GM13977 (cell line): ENCODE data around the gene MRPL58.
A peak's percentile ranks its signal among the peaks of the same experiment; 100 is the strongest.
"Not testable (repeated sequence)": the region's sequence is repeated elsewhere in the genome, so short reads cannot be mapped to it uniquely, and the experiment has no call there.

Experiments used
- DNase-seq: peaks from one replicate; pipeline ENCODE4 v3.0.0; 2012; ENCODE audit warnings: low spot score
- in situ Hi-C: fragments of 300-500 bp; cut with MboI; formaldehyde crosslinking; loops from one replicate; pipeline ENCODE4 v1.12.0; 2022; ENCODE audit warnings: low sequenced_read_pairs, low pct_unique_long_range_greater_than_20kb, mixed read lengths, inconsistent platforms; ENCODE audit not compliant: unreplicated experiment
- TF ChIP-seq, protein P1 (sequence below): IDR thresholded peaks from 2 replicates; pipeline ENCODE4 v1.5.1; 2012; ENCODE audit warnings: mild to moderate bottlenecking, control low read depth; ENCODE audit not compliant: insufficient read depth; ENCODE audit errors: extremely low read depth, missing control alignments

MRPL58 gene

DNA sequence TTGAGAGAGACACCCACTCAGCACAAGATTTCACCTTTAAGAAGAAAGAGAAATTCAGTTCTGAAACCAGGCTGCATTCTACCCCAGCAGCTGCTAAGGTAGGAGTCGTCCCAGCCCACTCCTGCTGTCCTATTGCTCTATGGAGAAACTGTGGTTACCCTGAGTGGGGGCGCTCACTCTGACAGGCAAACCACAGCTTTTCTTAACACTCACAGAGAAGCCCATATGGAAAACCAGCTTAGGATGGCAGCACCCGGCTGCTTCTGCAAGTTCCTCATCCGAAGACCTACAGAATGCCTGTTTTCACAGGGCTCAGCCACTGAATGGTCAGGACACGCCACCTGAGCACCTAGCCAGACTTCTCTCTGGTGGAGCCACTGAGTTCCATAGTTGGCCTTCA, 26.8 kb downstream of the MRPL58 start:
- no peak for DNase-seq
- in situ Hi-C loops: no loop called here
- TF ChIP-seq, protein P1, sequence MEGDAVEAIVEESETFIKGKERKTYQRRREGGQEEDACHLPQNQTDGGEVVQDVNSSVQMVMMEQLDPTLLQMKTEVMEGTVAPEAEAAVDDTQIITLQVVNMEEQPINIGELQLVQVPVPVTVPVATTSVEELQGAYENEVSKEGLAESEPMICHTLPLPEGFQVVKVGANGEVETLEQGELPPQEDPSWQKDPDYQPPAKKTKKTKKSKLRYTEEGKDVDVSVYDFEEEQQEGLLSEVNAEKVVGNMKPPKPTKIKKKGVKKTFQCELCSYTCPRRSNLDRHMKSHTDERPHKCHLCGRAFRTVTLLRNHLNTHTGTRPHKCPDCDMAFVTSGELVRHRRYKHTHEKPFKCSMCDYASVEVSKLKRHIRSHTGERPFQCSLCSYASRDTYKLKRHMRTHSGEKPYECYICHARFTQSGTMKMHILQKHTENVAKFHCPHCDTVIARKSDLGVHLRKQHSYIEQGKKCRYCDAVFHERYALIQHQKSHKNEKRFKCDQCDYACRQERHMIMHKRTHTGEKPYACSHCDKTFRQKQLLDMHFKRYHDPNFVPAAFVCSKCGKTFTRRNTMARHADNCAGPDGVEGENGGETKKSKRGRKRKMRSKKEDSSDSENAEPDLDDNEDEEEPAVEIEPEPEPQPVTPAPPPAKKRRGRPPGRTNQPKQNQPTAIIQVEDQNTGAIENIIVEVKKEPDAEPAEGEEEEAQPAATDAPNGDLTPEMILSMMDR: no peak

DNA sequence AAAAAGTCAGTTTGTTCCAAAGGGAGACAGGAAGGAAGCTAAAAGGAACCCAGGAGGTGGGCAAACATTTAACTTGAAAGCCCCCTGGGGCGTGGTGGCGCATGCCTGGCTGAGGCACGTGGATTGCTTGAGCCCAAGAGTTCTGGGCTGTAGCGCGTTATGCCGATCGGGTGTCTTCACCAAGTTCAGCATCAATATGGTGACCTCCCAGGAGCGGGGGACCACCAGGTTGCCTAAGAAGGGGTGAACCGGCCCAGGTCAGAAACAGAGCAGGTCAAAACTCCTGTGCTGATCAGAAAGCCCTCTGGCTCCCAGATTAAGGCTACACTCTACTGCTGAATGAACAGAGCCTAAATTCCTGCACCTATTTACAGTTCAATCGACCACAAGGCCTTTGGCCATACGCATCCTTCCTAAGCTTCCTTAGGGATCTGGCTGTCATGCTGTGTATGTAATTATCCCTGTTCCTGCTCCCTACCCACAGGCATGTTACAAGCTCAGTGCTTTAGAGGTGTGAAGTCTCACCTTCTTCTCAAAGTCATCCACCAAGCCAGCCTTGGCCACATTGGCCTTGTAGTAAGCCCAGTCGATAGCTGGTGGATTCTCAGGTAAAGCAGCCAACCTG, 29.3 kb downstream of the MRPL58 start:
- in situ Hi-C loops: no loop called here
- DNase-seq: no peak
- TF ChIP-seq, protein P1: no peak

DNA sequence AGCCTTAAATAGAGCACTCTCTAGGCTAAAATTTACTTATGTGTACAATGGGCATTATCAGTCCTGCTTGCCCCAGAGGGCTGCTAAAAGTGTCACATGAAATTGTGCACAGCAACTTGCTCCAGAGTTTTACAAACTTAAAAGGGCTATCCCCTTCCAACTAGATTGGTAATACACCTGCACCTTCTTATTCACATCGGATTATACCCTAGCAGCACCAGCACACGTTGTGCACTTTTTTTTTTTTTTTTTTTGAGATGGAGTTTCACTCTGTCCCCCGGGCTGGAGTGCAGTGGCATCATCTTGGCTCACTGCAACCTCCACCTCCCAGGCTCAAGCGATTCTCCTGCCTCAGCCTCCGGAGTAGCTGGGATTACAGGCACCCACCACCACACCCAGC, 31.3 kb downstream of the MRPL58 start:
- in situ Hi-C loops, DNase-seq: not testable (repeated sequence)

DNA sequence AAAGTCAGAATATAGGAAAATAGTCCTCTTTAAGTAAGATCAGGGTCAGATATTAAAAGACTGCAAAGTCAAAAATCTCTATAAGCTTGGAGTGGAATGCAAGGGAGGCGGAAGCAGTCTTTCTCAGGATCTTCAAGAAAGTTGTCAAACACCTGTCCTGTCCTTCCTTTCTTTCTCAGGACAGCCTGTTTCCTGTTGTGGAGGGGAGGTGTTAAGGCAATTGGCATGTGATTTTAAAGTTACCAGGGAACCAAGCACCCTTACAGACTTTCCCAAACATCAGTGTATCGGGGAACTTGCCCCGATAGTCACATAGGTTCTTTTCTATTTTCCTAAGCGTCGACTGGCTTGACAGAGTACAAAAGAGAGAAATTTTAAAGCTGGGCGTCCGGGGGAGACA, 32.2 kb downstream of the MRPL58 start:
- TF ChIP-seq, protein P1: no peak
- in situ Hi-C loops: no loop called here
- no peak for DNase-seq

DNA sequence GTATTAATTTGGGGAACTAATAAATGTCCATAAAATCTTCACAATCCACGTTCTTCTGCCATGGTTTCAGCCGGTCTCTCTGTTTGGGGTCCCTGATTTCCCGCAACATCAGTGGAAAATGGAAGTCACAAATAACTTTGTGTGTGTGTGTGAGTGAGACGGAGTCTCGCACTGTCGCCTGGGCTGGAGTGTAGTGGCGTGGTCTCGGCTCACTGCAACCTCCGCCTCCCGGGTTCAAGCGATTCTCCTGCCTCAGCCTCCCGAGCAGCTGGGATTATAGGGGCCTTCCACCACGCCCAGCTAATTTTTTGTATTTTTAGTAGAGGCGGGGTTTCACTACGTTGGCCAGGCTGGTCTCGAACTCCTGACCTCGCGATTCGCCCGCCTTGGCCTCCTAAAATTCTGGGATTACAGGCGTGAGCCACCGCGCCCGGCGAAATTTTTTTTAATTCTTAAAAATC, 33.5 kb downstream of the MRPL58 start:
- not testable (repeated sequence) for DNase-seq

DNA sequence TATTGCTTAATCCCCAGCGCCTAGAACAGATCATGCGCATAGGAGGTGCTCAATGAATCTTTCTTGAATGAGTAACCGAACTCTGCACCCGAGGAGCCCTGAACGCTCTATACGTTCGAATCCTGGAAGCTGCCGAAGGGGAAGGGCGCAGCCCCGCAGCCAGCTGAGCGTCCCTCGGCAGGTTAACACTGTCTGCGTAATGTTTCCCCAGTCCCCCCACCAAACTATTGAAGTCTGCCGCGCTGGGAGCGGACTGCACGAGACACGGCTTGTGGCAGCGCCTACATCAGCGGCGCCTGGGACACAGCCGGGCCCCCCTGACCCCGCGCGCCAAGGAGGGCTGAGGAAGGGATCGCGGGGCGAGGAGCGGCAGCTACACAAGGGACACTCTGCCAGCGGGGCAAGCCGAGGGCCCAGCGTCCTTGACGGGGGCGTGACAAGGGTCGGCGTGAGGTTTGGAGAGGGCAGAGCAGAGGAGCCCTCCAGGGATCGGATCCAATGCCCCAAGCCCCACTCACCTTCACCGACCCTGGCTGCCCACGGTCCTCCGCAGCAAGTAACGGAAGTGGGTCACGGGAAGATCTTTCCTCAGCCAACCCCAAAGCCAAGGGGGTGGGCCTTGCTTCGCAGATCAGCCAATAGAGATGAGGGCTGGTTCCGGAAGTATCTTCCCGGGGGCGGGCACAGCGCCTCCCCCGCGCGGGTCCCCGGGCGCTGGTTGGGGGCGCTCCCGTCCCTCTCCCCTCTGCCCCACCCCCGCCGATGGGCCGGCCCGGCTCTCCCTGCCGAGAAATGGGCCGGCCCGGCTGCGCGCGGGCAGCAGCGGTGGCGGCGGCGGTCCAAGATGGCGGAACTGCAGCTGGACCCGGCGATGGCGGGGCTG, 34.2 kb downstream of the MRPL58 start, which contains the start of the genes ATP5PD and KCTD2:
TSS of gene ATP5PD (minus strand) at position 563 of the 883 bp plus-strand sequence. CDS start 4,319 bp downstream, outside the sequence.
TSS of gene KCTD2 (plus strand) at position 819 of the 883 bp plus-strand sequence. CDS start at position 845, 26 bp downstream.
- TF ChIP-seq, protein P1: no peak
- in situ Hi-C loops: no loop called here

More for the DNA sequence above, 33.5 kb downstream of the MRPL58 start:
- in situ Hi-C loops: not testable (repeated sequence)

DNA sequence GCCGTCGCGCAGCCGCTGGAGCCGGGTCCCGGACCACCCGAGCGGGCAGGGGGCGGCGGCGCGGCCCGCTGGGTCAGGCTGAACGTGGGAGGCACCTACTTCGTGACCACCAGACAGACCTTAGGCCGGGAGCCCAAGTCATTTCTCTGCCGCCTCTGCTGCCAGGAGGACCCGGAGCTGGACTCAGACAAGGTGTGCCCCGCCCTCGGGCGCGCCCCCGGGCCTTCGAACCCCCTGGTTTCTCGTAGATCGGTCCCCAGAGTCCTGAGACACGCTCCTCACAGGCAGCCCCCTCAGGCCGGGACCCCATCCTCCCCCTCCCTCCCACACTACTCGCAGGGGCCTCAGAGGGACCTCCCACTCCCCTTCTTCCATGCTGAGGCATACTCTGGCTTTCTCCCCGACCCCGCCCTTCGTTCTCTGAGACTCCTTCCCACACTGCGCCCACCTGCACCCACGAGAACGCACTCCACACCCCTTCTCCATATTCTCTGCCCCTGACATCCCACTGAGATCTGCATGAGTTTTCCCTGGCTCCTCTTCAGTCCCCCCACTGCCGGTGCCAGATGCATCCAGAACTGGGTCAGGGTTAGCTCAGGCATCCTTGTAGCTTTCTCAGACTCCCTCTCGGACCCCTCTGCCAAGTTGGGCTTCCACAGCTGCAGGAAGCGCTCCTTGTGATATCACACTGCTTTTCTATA, 35.1 kb downstream of the MRPL58 start:
- in situ Hi-C loops: no loop called here
- TF ChIP-seq, protein P1: no peak
- DNase-seq: no peak

More for the DNA sequence above, 34.2 kb downstream of the MRPL58 start, which contains the start of the genes ATP5PD and KCTD2:
- peak; percentile 99 for DNase-seq
